Parathyroid adenoma (tissue), 2 donors: Measurements from ENCODE around the gene MID1.

Source experiments
- H2AFZ ChIP-seq: fragments of 300-600 bp; sonication (generic); one replicate; pipeline ENCODE4 v1.7.0; 2017; ENCODE audit warnings: antibody characterized with exemption, mild to moderate bottlenecking
- H3K27ac ChIP-seq: fragments of 300-600 bp; sonication (generic); one replicate; pipeline ENCODE4 v1.7.0; 2017
- H3K27me3 ChIP-seq: fragments of 300-600 bp; sonication (generic); one replicate; pipeline ENCODE4 v1.7.0; 2017; ENCODE audit warnings: low read length; ENCODE audit not compliant: control insufficient read depth, insufficient read depth
- H3K36me3 ChIP-seq: fragments of 300-600 bp; sonication (generic); one replicate; pipeline ENCODE4 v1.7.0; 2017; ENCODE audit warnings: low read length; ENCODE audit not compliant: control insufficient read depth, insufficient read depth
- H3K4me1 ChIP-seq: fragments of 300-600 bp; sonication (generic); one replicate; pipeline ENCODE4 v1.7.0; 2017; ENCODE audit warnings: control low read depth
- H3K4me2 ChIP-seq: fragments of 300-600 bp; sonication (generic); one replicate; pipeline ENCODE4 v1.7.0; 2017; ENCODE audit warnings: low read length
- H3K4me3 ChIP-seq: fragments of 300-600 bp; sonication (generic); one replicate; pipeline ENCODE4 v1.7.0; 2017; ENCODE audit warnings: low read depth, low read length
- H3K79me2 ChIP-seq: fragments of 300-600 bp; sonication (generic); one replicate; pipeline ENCODE4 v1.7.0; 2017; ENCODE audit warnings: control low read depth
- H3K9ac ChIP-seq: fragments of 300-600 bp; sonication (generic); one replicate; pipeline ENCODE4 v1.7.0; 2017; ENCODE audit warnings: mild to moderate bottlenecking
- H3K9me3 ChIP-seq: fragments of 300-600 bp; sonication (generic); one replicate; pipeline ENCODE4 v1.7.0; 2017; ENCODE audit warnings: low read length; ENCODE audit not compliant: control insufficient read depth
- TF ChIP-seq, protein P1 (sequence below): fragments of 300-600 bp; sonication (generic); IDR thresholded peaks from one replicate; pipeline ENCODE4 v1.7.0; 2017; ENCODE audit warnings: antibody characterized with exemption, mild to moderate bottlenecking
- donor health status: primary hyperparathyroidism.

MID1 gene

DNA sequence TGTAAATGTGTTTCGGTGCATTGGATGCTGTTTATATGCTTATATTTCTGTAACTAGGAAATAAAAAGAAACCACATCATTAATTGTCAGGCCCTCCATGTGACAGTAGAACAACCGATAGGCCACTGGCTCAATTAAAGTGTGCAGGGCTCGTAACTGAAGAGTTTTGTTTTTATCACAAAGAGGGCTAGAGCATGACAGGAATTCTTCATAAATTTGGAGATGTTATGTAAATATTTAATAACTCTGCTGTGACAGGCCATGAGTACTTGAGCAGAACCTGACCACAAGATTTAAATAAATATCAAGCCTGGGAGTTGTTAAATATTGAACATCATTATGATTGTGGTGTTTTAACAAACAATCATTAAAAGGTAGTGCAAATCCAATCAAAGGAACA lies 55.9 kb downstream of the MID1 start:
- no peaks in the 10 kb centered on the region for H3K36me3 ChIP-seq
- H3K9ac ChIP-seq, result no peak overlapping the region
- H3K27me3 ChIP-seq, result no peaks in the 10 kb centered on the region
- H3K9me3 ChIP-seq, result no peaks in the 10 kb centered on the region
- no peaks in the 10 kb centered on the region for H3K79me2 ChIP-seq
- H3K4me1 ChIP-seq, result no peaks in the 10 kb centered on the region
- TF ChIP-seq, protein P1, sequence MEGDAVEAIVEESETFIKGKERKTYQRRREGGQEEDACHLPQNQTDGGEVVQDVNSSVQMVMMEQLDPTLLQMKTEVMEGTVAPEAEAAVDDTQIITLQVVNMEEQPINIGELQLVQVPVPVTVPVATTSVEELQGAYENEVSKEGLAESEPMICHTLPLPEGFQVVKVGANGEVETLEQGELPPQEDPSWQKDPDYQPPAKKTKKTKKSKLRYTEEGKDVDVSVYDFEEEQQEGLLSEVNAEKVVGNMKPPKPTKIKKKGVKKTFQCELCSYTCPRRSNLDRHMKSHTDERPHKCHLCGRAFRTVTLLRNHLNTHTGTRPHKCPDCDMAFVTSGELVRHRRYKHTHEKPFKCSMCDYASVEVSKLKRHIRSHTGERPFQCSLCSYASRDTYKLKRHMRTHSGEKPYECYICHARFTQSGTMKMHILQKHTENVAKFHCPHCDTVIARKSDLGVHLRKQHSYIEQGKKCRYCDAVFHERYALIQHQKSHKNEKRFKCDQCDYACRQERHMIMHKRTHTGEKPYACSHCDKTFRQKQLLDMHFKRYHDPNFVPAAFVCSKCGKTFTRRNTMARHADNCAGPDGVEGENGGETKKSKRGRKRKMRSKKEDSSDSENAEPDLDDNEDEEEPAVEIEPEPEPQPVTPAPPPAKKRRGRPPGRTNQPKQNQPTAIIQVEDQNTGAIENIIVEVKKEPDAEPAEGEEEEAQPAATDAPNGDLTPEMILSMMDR, result no peak
- H3K27ac ChIP-seq, result no peak overlapping the region
- H3K4me2 ChIP-seq, result no peak overlapping the region
- no peak overlapping the region for H3K4me3 ChIP-seq
- H2AFZ ChIP-seq, result no peak overlapping the region

DNA sequence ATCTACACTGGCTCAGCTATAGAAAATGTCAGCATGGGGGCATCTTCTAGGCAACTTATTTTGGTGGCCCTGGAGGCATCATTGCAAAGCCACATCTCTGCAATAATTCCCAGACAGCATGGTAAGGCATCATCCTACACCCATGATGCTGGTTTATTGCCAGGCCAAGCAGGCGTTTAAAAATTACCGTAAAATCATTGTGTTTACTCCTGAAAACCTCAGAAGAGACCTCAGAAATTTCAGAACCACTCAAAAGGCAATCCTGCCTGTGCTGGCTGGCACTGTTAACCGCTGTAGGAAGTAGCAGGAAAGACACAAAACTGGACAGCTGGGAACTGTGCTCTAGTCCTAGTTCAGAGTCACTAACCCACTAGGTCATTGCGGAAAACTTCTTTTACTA lies 63.2 kb downstream of the MID1 start:
- TF ChIP-seq, protein P1, result no peak
- Histone ChIP-seq H3K27me3 (no peaks in the 10 kb centered on the region), H3K79me2 (no peaks in the 10 kb centered on the region), H2AFZ (no peak overlapping the region), H3K4me2 (no peak overlapping the region), H3K27ac (no peak overlapping the region), H3K4me1 (no peaks in the 10 kb centered on the region), H3K36me3 (no peaks in the 10 kb centered on the region), H3K9ac (no peak overlapping the region), H3K4me3 (no peak overlapping the region), H3K9me3 (no peaks in the 10 kb centered on the region)

DNA sequence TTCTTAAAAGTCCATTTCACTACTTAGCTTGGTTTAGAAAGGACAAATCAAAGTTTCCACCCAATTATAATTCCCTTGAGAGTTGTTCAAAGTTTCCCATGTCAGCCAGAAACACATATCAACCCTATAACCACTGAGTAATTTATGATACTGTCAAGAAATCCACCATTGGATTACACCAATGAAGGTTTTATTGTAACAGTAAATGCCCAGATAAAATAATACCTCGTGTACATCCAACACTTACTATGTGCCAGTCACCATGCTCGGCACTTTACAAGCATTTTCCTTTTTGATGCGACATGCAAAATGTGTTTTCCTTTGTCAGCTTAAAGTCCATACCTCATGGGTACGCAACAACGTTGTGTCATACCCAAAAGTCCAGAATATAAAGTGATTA lies 64.0 kb downstream of the MID1 start:
- H2AFZ ChIP-seq, result no peak overlapping the region
- H3K4me1 ChIP-seq, result no peaks in the 10 kb centered on the region
- H3K9me3 ChIP-seq, result no peaks in the 10 kb centered on the region
- H3K27ac ChIP-seq, result no peak overlapping the region
- TF ChIP-seq, protein P1, result no peak
- no peak overlapping the region for H3K9ac ChIP-seq
- no peak overlapping the region for H3K4me3 ChIP-seq
- no peak overlapping the region for H3K4me2 ChIP-seq
- no peaks in the 10 kb centered on the region for H3K27me3 ChIP-seq
- H3K79me2 ChIP-seq, result no peaks in the 10 kb centered on the region
- H3K36me3 ChIP-seq, result no peaks in the 10 kb centered on the region

DNA sequence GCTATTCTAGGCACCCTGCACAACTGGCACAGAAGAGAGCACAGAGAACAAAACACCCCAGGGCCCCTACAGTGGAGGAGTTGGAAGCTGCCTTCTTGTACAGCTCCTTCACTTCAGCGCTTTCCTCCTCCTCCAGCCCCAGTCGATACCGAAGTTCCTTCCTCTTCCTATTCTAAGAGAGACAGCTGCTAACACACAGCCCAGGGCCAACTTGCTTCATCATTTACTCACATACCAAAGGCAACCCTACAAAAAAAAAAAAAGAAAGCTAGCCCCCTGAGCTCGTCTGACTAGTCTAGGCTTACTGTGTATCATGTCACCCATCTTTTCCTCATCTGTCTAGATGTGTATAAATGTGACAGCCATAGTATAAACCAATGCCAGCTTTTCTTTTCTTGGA lies 64.5 kb downstream of the MID1 start:
- Histone ChIP-seq H2AFZ (no peak overlapping the region), H3K79me2 (no peaks in the 10 kb centered on the region), H3K27me3 (no peaks in the 10 kb centered on the region), H3K36me3 (no peaks in the 10 kb centered on the region), H3K9me3 (no peaks in the 10 kb centered on the region), H3K9ac (no peak overlapping the region), H3K27ac (no peak overlapping the region), H3K4me2 (no peak overlapping the region), H3K4me3 (no peak overlapping the region), H3K4me1 (no peaks in the 10 kb centered on the region)
- TF ChIP-seq, protein P1, result no peak

DNA sequence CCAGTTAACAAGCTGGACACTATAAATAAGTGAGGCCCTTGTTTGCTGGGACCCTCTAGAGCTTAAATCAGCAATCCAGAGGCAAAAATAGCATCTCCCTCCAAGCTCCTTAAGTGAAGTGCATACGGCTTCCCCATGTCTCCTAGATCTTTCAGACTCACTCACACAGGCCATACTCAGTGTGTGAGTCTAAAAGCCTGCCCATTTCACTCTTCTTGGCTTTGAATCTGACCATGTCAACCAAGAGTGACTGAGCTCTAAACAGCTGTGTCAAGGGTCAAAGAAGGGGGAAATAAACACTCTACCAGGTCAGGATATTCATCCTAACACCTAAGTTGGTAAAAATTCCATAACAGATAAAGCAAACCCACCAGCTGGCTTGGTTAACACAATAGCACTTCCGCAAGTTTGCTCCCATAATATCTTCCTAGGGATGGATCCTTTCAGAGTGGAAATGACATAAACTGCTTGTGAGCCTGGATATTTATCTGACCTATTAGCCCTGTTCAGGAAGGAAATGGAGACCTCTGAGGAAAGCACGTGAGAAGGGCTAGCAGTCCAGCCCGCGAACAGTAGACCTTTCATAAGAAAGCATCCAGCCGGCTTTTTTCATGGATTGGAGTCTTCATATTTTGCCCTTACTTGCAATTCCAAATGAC lies 65.6 kb downstream of the MID1 start:
- H3K36me3 ChIP-seq, result no peaks in the 10 kb centered on the region
- H3K9ac ChIP-seq, result no peak overlapping the region
- no peaks in the 10 kb centered on the region for H3K4me1 ChIP-seq
- H3K79me2 ChIP-seq, result no peaks in the 10 kb centered on the region
- no peak overlapping the region for H3K4me2 ChIP-seq
- H2AFZ ChIP-seq, result no peak overlapping the region
- no peak overlapping the region for H3K4me3 ChIP-seq
- TF ChIP-seq, protein P1, result no peak
- H3K9me3 ChIP-seq, result no peaks in the 10 kb centered on the region
- no peaks in the 10 kb centered on the region for H3K27me3 ChIP-seq
- H3K27ac ChIP-seq, result no peak overlapping the region
